WTC11 (cell line): ENCODE results near the gene UCK2. TPM values are rescaled to one million over a fixed set of nuclear protein-coding genes. Genes with fewer than 3 reads are reported as not detected.
A peak's percentile ranks its signal among the peaks of the same experiment; 100 is the strongest.

Experiments
- ATAC-seq: fragments of 200-7000 bp; cut with Tn5 transposase; 2 replicates; pipeline ENCODE4 v1.10.0; 2021; ENCODE audit warnings: mild to moderate bottlenecking, moderate library complexity
- CTCF ChIA-PET: fragments of 300-600 bp; sonication (Branson Sonifier 250); formaldehyde crosslinking; loops from one replicate; lab custom pipeline; 2021; ENCODE audit warnings: antibody characterized with exemption; lab: Charles Lee
- POLR2A ChIA-PET: fragments of 350-600 bp; sonication (Branson Sonifier 250); formaldehyde crosslinking; loops from one replicate; lab custom pipeline; 2021; ENCODE audit warnings: antibody characterized with exemption; lab: Charles Lee
- DNase-seq: peaks from one replicate; pipeline ENCODE4 v3.0.0; 2021; ENCODE audit warnings: low spot score
- H3K27ac Mint-ChIP-seq: 2 replicates; pipeline ENCODE4 v1.8.0; 2021; ENCODE audit warnings: mixed read lengths
- H3K27me3 Mint-ChIP-seq: 2 replicates; pipeline ENCODE4 v1.8.0; 2021; ENCODE audit warnings: low read depth, mild to moderate bottlenecking, moderate library complexity, mixed read lengths
- H3K36me3 Mint-ChIP-seq: 2 replicates; pipeline ENCODE4 v1.8.0; 2021; ENCODE audit warnings: mixed read lengths
- H3K4me1 Mint-ChIP-seq: 2 replicates; pipeline ENCODE4 v1.8.0; 2022; ENCODE audit warnings: mixed read lengths
- H3K4me3 Mint-ChIP-seq: 2 replicates; pipeline ENCODE4 v1.8.0; 2021; ENCODE audit warnings: mild to moderate bottlenecking, moderate library complexity, mixed read lengths
- H3K9me3 Mint-ChIP-seq: 2 replicates; pipeline ENCODE4 v1.8.0; 2021; ENCODE audit warnings: mixed read lengths
- ATF6 ChIP-seq: sonication (generic); formaldehyde crosslinking; IDR thresholded peaks from 2 replicates; pipeline ENCODE4 v1.8.1; 2023; ENCODE audit warnings: mild to moderate bottlenecking, missing genetic modification reagents
- ESRRA ChIP-seq: sonication (generic); formaldehyde crosslinking; IDR thresholded peaks from 2 replicates; pipeline ENCODE4 v1.8.1; 2022; ENCODE audit warnings: mild to moderate bottlenecking, missing genetic modification reagents, borderline replicate concordance
- ETV6 ChIP-seq: sonication (generic); formaldehyde crosslinking; IDR thresholded peaks from 2 replicates; pipeline ENCODE4 v1.8.1; 2022; ENCODE audit warnings: mild to moderate bottlenecking, missing genetic modification reagents
- FOXJ3 ChIP-seq: sonication (generic); formaldehyde crosslinking; IDR thresholded peaks from 2 replicates; pipeline ENCODE4 v1.9.0; 2021; ENCODE audit warnings: missing genetic modification reagents, mild to moderate bottlenecking, borderline replicate concordance
- FOXK1 ChIP-seq: sonication (generic); formaldehyde crosslinking; IDR thresholded peaks from 2 replicates; pipeline ENCODE4 v1.8.0; 2022; ENCODE audit warnings: mild to moderate bottlenecking, moderate library complexity, missing genetic modification reagents
- FOXP1 ChIP-seq: sonication (generic); formaldehyde crosslinking; IDR thresholded peaks from 2 replicates; pipeline ENCODE4 v1.8.0; 2022; ENCODE audit warnings: missing genetic modification reagents, mild to moderate bottlenecking, moderate library complexity, borderline replicate concordance
- NFE2L1 ChIP-seq: sonication (generic); formaldehyde crosslinking; IDR thresholded peaks from 2 replicates; pipeline ENCODE4 v1.8.1; 2023; ENCODE audit warnings: missing genetic modification reagents
- NR2C2 ChIP-seq: sonication (generic); formaldehyde crosslinking; IDR thresholded peaks from 2 replicates; pipeline ENCODE4 v1.8.0; 2022; ENCODE audit warnings: mild to moderate bottlenecking, missing genetic modification reagents
- NR3C1 ChIP-seq: sonication (generic); formaldehyde crosslinking; conservative IDR thresholded peaks from 2 replicates; pipeline ENCODE4 v1.8.1; 2023; ENCODE audit warnings: low read depth, mild to moderate bottlenecking, missing genetic modification reagents
- PRRX2 ChIP-seq: fragments of 250-450 bp; sonication (Bioruptor Pico); IDR thresholded peaks from 2 replicates; pipeline ENCODE4 v1.8.0; 2021; ENCODE audit warnings: mild to moderate bottlenecking
- SOX15 ChIP-seq: fragments of 250-450 bp; sonication (Bioruptor Pico); IDR thresholded peaks from 2 replicates; pipeline ENCODE4 v1.9.0; 2021; ENCODE audit warnings: mild to moderate bottlenecking
- TCF7 ChIP-seq: sonication (generic); formaldehyde crosslinking; IDR thresholded peaks from 2 replicates; pipeline ENCODE4 v1.8.0; 2022; ENCODE audit warnings: mild to moderate bottlenecking, low read depth, missing genetic modification reagents, moderate library complexity
- ZMAT4 ChIP-seq: fragments of 250-450 bp; sonication (Bioruptor Pico); IDR thresholded peaks from 2 replicates; pipeline ENCODE4 v1.9.0; 2021; ENCODE audit warnings: mild to moderate bottlenecking
- ZNF263 ChIP-seq: sonication (generic); formaldehyde crosslinking; IDR thresholded peaks from 2 replicates; pipeline ENCODE4 v1.8.1; 2022; ENCODE audit warnings: low read depth, mild to moderate bottlenecking, moderate library complexity, missing genetic modification reagents
- ZNF396 ChIP-seq: fragments of 250-450 bp; sonication (Bioruptor Pico); IDR thresholded peaks from 2 replicates; pipeline ENCODE4 v1.8.0; 2021; ENCODE audit warnings: mild to moderate bottlenecking, moderate library complexity, borderline replicate concordance
- ZNF512 ChIP-seq: sonication (generic); formaldehyde crosslinking; IDR thresholded peaks from 2 replicates; pipeline ENCODE4 v1.8.1; 2022; ENCODE audit warnings: missing genetic modification reagents, borderline replicate concordance
- total RNA-seq: library from RNA; stranded (reverse); gene quantifications from 3 replicates; pipeline ENCODE4 v1.2.3, GENCODE V29; 2021
- TF ChIP-seq, protein P1 (sequence below): fragments of 200-600 bp; IDR thresholded peaks from 2 replicates; pipeline ENCODE4 v1.8.0; 2022; ENCODE audit warnings: antibody characterized with exemption
- TF ChIP-seq, protein P2 (sequence below): fragments of 250-450 bp; sonication (Bioruptor Pico); IDR thresholded peaks from 2 replicates; pipeline ENCODE4 v1.9.0; 2021; ENCODE audit warnings: mild to moderate bottlenecking, borderline replicate concordance
- TF ChIP-seq, protein P3 (sequence below): sonication (generic); formaldehyde crosslinking; IDR thresholded peaks from 2 replicates; pipeline ENCODE4 v1.8.1; 2023; ENCODE audit warnings: mild to moderate bottlenecking, missing genetic modification reagents, moderate library complexity
- TF ChIP-seq, protein P4 (sequence below): sonication (generic); formaldehyde crosslinking; conservative IDR thresholded peaks from 2 replicates; pipeline ENCODE4 v1.8.1; 2022; ENCODE audit warnings: mild to moderate bottlenecking, missing genetic modification reagents

UCK2 gene
- total RNA-seq, 1 experiment from 2014 or later = 85.7 TPM

- peaks cover 1% of the 10 kb centered on the region; the same call in 1 of the 2 replicates for H3K36me3 Mint-ChIP-seq
- DNase-seq (peak; percentile 65), ATAC-seq (peak; percentile 65)
- ChIA-PET POLR2A (no interaction called here), CTCF (interaction anchor here (0.6 to 1.6 kb wide), 6 partner anchors 198 to 254 kb away, joined by 3 to 7 read pairs (median 3); partner anchors contain the start of gene ALDH9A1)
- H3K4me1 Mint-ChIP-seq = peaks cover 3% of the 10 kb centered on the region
- H3K9me3 Mint-ChIP-seq = no peaks in the 10 kb centered on the region
- TF ChIP-seq, protein P1, sequence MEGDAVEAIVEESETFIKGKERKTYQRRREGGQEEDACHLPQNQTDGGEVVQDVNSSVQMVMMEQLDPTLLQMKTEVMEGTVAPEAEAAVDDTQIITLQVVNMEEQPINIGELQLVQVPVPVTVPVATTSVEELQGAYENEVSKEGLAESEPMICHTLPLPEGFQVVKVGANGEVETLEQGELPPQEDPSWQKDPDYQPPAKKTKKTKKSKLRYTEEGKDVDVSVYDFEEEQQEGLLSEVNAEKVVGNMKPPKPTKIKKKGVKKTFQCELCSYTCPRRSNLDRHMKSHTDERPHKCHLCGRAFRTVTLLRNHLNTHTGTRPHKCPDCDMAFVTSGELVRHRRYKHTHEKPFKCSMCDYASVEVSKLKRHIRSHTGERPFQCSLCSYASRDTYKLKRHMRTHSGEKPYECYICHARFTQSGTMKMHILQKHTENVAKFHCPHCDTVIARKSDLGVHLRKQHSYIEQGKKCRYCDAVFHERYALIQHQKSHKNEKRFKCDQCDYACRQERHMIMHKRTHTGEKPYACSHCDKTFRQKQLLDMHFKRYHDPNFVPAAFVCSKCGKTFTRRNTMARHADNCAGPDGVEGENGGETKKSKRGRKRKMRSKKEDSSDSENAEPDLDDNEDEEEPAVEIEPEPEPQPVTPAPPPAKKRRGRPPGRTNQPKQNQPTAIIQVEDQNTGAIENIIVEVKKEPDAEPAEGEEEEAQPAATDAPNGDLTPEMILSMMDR = peak; percentile 62
- no peak for TF ChIP-seq ESRRA (CRISPR knock-in tag)
- TF ChIP-seq, all 79 proteins: peak for 1
- Mint-ChIP-seq H3K4me3 (no peak overlapping the region), H3K27me3 (no peaks in the 10 kb centered on the region), H3K27ac (peak overlapping the region; percentile 71)
Measured at GRCh38 chr1:165914136-165914798, 86.9 kb downstream of the UCK2 start.

DNA sequence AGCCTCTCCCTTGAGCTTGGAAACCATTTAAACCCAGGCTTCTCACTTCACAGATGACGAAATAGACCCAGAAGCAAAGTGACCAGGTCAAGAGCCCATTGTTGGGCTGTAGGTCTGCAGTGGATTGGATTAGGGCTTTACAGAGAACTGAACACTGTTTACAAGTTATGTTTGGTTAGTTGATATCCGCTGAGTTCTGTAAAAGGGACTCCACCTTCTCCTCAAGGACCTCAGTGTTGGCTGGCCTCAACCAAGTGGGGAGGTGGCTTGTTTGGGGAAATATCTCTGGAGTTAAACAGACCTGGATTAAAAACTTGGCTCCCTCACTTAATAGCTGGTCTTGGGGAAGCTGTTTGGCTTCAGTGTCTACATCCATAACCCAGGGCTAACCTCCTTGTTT is 88.1 kb downstream of the UCK2 start:
- Mint-ChIP-seq H3K27me3 (no peaks in the 10 kb centered on the region), H3K4me3 (no peak overlapping the region), H3K9me3 (no peaks in the 10 kb centered on the region), H3K36me3 (no peaks in the 10 kb centered on the region), H3K4me1 (peaks cover 3% of the 10 kb centered on the region), H3K27ac (no peak overlapping the region)
- CTCF ChIA-PET = interaction anchor here (1.4 to 1.5 kb wide), 2 partner anchors 9 to 199 kb away, joined by 3 to 4 read pairs; no protein-coding TSS in a partner anchor
- POLR2A ChIA-PET = no interaction called here
- no peak for ATAC-seq
- DNase-seq = no peak
- TF ChIP-seq ETV6 = no peak
- no peak for TF ChIP-seq SOX15 (CRISPR knock-in tag)
- TF ChIP-seq, protein P2, sequence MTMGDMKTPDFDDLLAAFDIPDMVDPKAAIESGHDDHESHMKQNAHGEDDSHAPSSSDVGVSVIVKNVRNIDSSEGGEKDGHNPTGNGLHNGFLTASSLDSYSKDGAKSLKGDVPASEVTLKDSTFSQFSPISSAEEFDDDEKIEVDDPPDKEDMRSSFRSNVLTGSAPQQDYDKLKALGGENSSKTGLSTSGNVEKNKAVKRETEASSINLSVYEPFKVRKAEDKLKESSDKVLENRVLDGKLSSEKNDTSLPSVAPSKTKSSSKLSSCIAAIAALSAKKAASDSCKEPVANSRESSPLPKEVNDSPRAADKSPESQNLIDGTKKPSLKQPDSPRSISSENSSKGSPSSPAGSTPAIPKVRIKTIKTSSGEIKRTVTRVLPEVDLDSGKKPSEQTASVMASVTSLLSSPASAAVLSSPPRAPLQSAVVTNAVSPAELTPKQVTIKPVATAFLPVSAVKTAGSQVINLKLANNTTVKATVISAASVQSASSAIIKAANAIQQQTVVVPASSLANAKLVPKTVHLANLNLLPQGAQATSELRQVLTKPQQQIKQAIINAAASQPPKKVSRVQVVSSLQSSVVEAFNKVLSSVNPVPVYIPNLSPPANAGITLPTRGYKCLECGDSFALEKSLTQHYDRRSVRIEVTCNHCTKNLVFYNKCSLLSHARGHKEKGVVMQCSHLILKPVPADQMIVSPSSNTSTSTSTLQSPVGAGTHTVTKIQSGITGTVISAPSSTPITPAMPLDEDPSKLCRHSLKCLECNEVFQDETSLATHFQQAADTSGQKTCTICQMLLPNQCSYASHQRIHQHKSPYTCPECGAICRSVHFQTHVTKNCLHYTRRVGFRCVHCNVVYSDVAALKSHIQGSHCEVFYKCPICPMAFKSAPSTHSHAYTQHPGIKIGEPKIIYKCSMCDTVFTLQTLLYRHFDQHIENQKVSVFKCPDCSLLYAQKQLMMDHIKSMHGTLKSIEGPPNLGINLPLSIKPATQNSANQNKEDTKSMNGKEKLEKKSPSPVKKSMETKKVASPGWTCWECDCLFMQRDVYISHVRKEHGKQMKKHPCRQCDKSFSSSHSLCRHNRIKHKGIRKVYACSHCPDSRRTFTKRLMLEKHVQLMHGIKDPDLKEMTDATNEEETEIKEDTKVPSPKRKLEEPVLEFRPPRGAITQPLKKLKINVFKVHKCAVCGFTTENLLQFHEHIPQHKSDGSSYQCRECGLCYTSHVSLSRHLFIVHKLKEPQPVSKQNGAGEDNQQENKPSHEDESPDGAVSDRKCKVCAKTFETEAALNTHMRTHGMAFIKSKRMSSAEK (CRISPR knock-in tag) = no peak
- no peak for TF ChIP-seq NR2C2 (CRISPR knock-in tag)
- no peak for TF ChIP-seq ZNF512
- no peak for TF ChIP-seq ZMAT4
- TF ChIP-seq PRRX2 (CRISPR knock-in tag) = no peak
- TF ChIP-seq, protein P3, sequence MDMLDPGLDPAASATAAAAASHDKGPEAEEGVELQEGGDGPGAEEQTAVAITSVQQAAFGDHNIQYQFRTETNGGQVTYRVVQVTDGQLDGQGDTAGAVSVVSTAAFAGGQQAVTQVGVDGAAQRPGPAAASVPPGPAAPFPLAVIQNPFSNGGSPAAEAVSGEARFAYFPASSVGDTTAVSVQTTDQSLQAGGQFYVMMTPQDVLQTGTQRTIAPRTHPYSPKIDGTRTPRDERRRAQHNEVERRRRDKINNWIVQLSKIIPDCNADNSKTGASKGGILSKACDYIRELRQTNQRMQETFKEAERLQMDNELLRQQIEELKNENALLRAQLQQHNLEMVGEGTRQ (CRISPR knock-in tag) = no peak
- TF ChIP-seq NFE2L1 = no peak
- no peak for TF ChIP-seq FOXJ3 (CRISPR knock-in tag)
- TF ChIP-seq, protein P4, sequence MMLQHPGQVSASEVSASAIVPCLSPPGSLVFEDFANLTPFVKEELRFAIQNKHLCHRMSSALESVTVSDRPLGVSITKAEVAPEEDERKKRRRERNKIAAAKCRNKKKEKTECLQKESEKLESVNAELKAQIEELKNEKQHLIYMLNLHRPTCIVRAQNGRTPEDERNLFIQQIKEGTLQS (CRISPR knock-in tag) = no peak
- TF ChIP-seq ZNF263 (CRISPR knock-in tag) = no peak
- TF ChIP-seq NR3C1 (CRISPR knock-in tag) = no peak
- TF ChIP-seq FOXK1 (CRISPR knock-in tag) = no peak
- TF ChIP-seq ATF6 (CRISPR knock-in tag) = no peak
- TF ChIP-seq TCF7 = no peak
- TF ChIP-seq FOXP1 (CRISPR knock-in tag) = no peak
- TF ChIP-seq ZNF396 (CRISPR knock-in tag) = no peak
